Nephron progenitor cell (in vitro differentiated cells): Measurements from ENCODE around the gene TSC22D3.

Experiments
- DNase-seq: peaks from one replicate; pipeline ENCODE4 v3.0.0; 2021
- H3K27ac Mint-ChIP-seq: 2 replicates; pipeline ENCODE4 v1.8.0; 2021; ENCODE audit warnings: mild to moderate bottlenecking, moderate library complexity, mixed read lengths
- H3K27me3 Mint-ChIP-seq: 2 replicates; pipeline ENCODE4 v1.8.0; 2021; ENCODE audit warnings: mild to moderate bottlenecking, low read depth, mixed read lengths; ENCODE audit not compliant: poor library complexity
- H3K36me3 Mint-ChIP-seq: 2 replicates; pipeline ENCODE4 v1.8.0; 2021; ENCODE audit warnings: low read depth, mixed read lengths
- H3K4me1 Mint-ChIP-seq: 2 replicates; pipeline ENCODE4 v1.8.0; 2021; ENCODE audit warnings: mixed read lengths
- H3K4me3 Mint-ChIP-seq: 2 replicates; pipeline ENCODE4 v1.8.0; 2021; ENCODE audit warnings: mild to moderate bottlenecking, moderate library complexity, mixed read lengths
- H3K9me3 Mint-ChIP-seq: 2 replicates; pipeline ENCODE4 v1.8.0; 2021; ENCODE audit warnings: mild to moderate bottlenecking, moderate library complexity, mixed read lengths
- TF ChIP-seq, protein P1 (sequence below): fragments of 200-600 bp; sonication (generic); IDR thresholded peaks from 2 replicates; pipeline ENCODE4 v1.5.0; 2021; ENCODE audit warnings: antibody characterized with exemption

The TSC22D3 gene

DNA sequence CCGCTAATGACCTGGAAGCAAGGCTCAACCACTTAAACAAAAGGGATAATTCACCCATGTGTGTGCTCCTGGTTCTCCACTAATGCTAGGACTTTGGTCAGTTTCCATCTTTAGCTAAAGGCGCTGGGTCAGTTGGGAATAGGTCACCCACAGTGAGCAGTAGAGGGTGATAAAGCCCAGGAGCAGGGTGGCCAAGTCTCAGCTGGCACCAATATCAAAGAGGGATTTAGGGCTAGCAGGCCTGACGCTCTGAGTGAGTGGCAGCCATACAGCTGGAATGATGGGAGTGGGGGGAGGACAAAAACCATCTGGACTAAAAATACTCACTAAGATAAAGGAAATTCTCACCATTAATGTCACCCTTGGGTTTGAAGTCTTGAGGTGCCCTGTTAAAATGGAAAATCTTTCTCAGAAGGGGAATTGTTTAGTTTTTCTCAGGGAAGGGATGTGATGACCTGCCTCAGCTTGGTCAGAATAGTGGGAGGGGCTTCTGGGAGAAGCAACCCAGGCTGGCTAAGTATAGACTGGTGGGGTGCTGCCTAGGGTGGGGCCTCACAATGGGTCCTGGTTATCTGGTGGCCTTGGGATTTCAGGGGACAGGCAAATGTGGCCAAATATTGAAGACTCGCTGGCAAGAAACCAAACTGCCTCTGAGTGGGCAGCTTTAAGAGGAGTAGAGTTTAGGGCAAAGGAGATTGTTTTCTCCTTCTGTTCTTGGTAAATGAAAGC lies 47.1 kb downstream of the TSC22D3 start:
- Mint-ChIP-seq H3K4me3 (peak overlapping the region; percentile 24), H3K27ac (no peak overlapping the region), H3K36me3 (no peaks in the 10 kb centered on the region), H3K4me1 (peaks cover 86% of the 10 kb centered on the region), H3K27me3 (peaks cover under 1% of the 10 kb centered on the region), H3K9me3 (peaks cover 44% of the 10 kb centered on the region)
- no peak for DNase-seq
- TF ChIP-seq, protein P1, sequence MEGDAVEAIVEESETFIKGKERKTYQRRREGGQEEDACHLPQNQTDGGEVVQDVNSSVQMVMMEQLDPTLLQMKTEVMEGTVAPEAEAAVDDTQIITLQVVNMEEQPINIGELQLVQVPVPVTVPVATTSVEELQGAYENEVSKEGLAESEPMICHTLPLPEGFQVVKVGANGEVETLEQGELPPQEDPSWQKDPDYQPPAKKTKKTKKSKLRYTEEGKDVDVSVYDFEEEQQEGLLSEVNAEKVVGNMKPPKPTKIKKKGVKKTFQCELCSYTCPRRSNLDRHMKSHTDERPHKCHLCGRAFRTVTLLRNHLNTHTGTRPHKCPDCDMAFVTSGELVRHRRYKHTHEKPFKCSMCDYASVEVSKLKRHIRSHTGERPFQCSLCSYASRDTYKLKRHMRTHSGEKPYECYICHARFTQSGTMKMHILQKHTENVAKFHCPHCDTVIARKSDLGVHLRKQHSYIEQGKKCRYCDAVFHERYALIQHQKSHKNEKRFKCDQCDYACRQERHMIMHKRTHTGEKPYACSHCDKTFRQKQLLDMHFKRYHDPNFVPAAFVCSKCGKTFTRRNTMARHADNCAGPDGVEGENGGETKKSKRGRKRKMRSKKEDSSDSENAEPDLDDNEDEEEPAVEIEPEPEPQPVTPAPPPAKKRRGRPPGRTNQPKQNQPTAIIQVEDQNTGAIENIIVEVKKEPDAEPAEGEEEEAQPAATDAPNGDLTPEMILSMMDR, result no peak

DNA sequence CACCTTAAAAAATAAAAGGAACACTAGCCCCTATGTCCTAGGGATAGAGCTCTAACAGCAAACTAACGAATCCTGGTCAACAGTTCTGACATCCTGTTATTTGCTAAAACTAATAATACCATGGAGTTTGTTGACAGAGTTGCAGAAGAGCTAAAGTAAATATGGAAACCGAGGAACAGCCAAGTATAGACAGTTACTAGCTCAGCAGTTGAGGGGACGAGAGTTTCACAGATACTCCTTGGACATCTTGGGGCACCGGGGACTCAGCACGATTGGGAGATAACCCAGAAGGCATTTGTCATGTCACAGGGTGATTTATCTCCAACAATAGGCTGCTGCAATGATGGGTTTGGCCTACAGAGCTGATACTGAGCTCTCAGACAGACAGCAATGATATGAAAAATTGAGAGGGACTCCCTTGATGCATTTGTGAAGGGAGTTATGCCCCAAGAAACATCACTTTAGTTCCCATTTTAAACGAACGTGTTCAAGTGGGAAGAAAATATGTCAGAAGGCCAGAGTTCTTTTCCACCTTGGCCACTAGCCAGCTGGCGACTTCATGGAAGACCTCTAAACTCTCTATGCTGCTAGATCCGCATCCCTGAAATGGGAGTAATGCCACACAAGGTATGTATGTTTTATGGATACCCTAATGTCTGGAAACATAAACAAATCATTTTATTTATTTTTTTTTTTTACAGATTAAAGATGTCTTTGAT lies 48.6 kb downstream of the TSC22D3 start:
- Mint-ChIP-seq H3K27me3 (peaks cover 3% of the 10 kb centered on the region), H3K36me3 (no peaks in the 10 kb centered on the region), H3K4me1 (peaks cover 87% of the 10 kb centered on the region), H3K27ac (no peak overlapping the region), H3K4me3 (no peak overlapping the region), H3K9me3 (peaks cover 37% of the 10 kb centered on the region)
- no peak for DNase-seq
- TF ChIP-seq, protein P1, result no peak

DNA sequence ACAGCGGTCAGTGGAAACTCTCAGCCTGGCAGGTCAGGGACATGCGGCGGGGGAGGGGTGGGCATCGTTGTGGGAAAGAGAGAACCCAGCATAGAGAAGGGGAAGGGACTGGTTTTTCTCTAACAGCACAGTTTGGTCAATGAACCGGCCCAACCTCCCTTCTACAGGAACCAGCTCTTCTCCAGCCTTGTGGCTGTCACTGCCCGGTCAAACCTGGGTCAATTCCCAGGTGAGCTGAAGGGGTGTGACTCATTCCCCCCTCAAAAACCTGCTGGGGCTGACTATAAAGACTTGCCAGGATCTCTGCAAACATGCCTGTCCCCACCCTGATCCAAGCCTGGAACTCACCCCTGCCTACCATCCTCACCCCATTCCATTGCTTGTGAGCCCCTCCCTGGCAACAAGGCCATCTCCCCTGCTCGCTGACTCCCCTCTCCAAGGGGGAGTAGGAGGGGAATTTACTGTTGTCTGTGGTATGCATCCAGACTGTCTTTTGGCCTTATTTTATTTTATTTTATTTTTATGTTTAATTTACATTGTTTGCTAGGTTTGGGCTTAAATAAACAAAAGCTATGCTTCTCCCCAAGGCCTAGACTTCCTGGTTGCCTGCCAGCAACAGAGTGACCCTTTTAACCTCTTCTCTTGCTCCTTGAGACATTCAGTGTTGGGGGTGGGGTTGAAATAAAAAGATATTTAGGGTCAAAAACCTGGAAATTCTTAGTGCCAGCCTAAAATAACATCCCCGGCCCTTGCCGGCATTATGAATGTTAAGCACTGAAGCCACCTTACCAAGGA lies 49.6 kb downstream of the TSC22D3 start:
- Mint-ChIP-seq H3K4me1 (peaks cover 89% of the 10 kb centered on the region), H3K9me3 (peaks cover 41% of the 10 kb centered on the region), H3K27ac (no peak overlapping the region), H3K27me3 (peaks cover 3% of the 10 kb centered on the region), H3K4me3 (no peak overlapping the region), H3K36me3 (no peaks in the 10 kb centered on the region)
- DNase-seq, result peak; percentile 23
- TF ChIP-seq, protein P1, result no peak

DNA sequence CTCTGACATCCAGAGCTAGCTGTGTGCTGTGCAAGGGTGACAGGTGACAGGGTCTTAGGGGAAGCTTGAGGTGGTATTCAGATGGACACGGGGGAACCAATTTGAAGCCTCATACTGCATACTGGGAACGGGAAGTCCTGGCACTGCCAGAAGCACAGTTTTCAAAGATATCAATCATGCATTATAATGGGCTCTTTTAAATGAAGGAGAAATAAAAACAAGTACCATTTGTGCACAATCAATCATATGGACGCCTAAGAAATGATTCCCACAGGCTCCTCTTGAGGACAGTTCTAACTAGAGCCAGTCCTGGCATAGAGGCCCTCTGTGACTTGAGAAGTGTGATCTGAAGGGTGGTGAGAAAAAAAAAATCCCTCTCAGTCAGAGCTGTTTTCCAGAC lies 50.9 kb downstream of the TSC22D3 start:
- H3K36me3 Mint-ChIP-seq, result no peaks in the 10 kb centered on the region
- peaks cover 41% of the 10 kb centered on the region for H3K9me3 Mint-ChIP-seq
- H3K27ac Mint-ChIP-seq, result no peak overlapping the region
- TF ChIP-seq, protein P1, result no peak
- H3K4me1 Mint-ChIP-seq, result peaks cover 80% of the 10 kb centered on the region
- no peak overlapping the region for H3K4me3 Mint-ChIP-seq
- peaks cover 3% of the 10 kb centered on the region for H3K27me3 Mint-ChIP-seq
- DNase-seq, result no peak

DNA sequence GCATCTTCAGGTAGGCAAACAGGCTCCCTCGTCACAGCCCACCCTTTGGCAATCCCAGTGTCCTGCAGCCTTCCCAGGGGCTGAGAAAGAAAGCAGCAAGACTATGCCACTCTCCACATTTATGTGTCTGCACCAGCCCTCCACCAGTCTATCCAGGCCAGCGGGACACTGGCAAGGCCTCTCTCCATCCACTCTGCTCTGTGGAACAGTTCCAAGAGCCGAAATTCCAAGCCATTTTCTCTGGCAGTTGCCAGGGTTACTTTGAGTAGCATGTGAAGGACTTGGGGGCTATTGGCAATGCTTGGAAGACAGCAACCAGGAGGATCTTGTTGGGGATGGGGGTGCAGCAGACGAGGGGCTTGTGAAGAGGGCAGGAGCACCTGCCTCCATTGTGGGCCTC lies 52.1 kb downstream of the TSC22D3 start:
- TF ChIP-seq, protein P1, result no peak
- no peak for DNase-seq
- peaks cover 3% of the 10 kb centered on the region for H3K27me3 Mint-ChIP-seq
- H3K36me3 Mint-ChIP-seq, result no peaks in the 10 kb centered on the region
- peaks cover 50% of the 10 kb centered on the region for H3K9me3 Mint-ChIP-seq
- peaks cover 79% of the 10 kb centered on the region for H3K4me1 Mint-ChIP-seq
- H3K27ac Mint-ChIP-seq, result no peak overlapping the region
- no peak overlapping the region for H3K4me3 Mint-ChIP-seq
